Skeletal muscle tissue (tissue), 4 donors: ENCODE results near the gene PHLDB3. TPM values are rescaled to one million over a fixed set of nuclear protein-coding genes. Genes with fewer than 3 reads are reported as not detected.
"Not testable (repeated sequence)": the region's sequence is repeated elsewhere in the genome, so short reads cannot be mapped to it uniquely, and the experiment has no call there.

Source experiments
- H3K27ac ChIP-seq: one replicate; pipeline ENCODE4 v1.7.0; 2013; ENCODE audit warnings: mild to moderate bottlenecking, low read depth, low read length, inconsistent platforms
- H3K27me3 ChIP-seq, 3 donors: one replicate each; pipeline ENCODE4 v1.7.0; 2013; ENCODE audit warnings: low read length in 3 of 3; ENCODE audit not compliant: control insufficient read depth in 3 of 3, insufficient read depth in 3 of 3
- H3K36me3 ChIP-seq, 3 donors: one replicate each; pipeline ENCODE4 v1.7.0; 2013; ENCODE audit warnings: low read length in 3 of 3; ENCODE audit not compliant: control insufficient read depth in 3 of 3, insufficient read depth in 3 of 3
- H3K4me1 ChIP-seq, 3 donors: one replicate each; pipeline ENCODE4 v1.7.0; 2013; ENCODE audit warnings: low read length in 3 of 3, mild to moderate bottlenecking in 3 of 3; ENCODE audit not compliant: control insufficient read depth in 3 of 3, insufficient read depth in 3 of 3
- H3K4me3 ChIP-seq, 3 donors: one replicate each; pipeline ENCODE4 v1.7.0; 2013; ENCODE audit warnings: low read length in 3 of 3
- H3K9ac ChIP-seq, 3 donors: one replicate each; pipeline ENCODE4 v1.7.0; 2013; ENCODE audit warnings: low read length in 3 of 3, mild to moderate bottlenecking in 3 of 3, moderate library complexity in 2 of 3, low read depth in 1 of 3
- H3K9me3 ChIP-seq, 3 donors: one replicate each; pipeline ENCODE4 v1.7.0; 2013; ENCODE audit warnings: low read length in 3 of 3; ENCODE audit not compliant: control insufficient read depth in 3 of 3
- total RNA-seq: library from RNA; depleted of rRNA; stranded (reverse); fragments of >200 nt; gene quantifications from one replicate; pipeline ENCODE4 v1.2.3, GENCODE V29; 2014
- donor health status: Osteomylitis.

PHLDB3 gene
- total RNA-seq, 1 donor from 2014 or later, result 4.7 TPM

DNA sequence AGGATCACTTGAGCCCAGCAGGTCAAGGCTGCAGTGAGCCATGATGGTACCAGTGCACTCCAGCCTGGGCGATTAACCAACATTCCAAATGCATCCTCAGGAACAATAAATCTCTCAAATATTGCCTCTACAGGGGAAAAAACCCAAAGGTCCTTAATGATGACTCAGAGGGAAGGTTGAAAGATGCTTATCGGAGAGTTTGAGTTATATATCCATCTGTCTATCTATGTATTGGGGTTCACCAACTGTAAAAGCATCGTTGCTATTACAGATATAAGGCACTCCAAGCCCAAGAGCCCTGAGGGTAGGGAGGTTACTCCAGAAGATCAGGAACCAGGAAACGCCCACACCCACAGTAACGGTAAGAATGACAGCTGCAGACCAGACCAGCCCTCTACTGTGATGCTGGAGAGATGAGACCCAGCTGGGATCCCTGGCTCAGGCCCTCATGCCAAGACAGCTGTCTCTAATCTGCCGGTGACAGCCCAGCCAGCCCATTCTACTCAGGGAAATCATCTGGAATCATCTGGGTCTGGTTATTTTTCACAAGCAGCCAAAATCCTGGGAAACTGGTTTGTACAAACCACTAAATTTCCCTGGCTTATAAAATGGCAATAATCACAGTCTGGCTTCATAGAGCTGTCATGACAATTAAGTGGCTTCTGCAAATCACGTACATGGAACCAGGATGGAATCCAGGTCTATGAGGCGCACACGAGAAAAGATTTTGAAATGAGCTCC lies 66.1 kb downstream of the PHLDB3 start:
- Histone ChIP-seq H3K9me3 (no peaks in the 10 kb centered on the region), H3K27me3 (peaks cover 0 to 4% (median 0%) of the 10 kb centered on the region in 3 donors), H3K4me1 (peaks cover 0 to 10% (median 0%) of the 10 kb centered on the region in 3 donors), H3K9ac (no peak overlapping the region), H3K4me3 (no peak overlapping the region), H3K27ac (no peak overlapping the region), H3K36me3 (no peaks in the 10 kb centered on the region)

- Histone ChIP-seq H3K4me1 (peaks cover 0 to 10% (median 0%) of the 10 kb centered on the region in 3 donors), H3K27me3 (peaks cover 0 to 4% (median 0%) of the 10 kb centered on the region in 3 donors), H3K36me3 (no peaks in the 10 kb centered on the region), H3K9me3 (no peaks in the 10 kb centered on the region), H3K4me3 (no peak overlapping the region), H3K9ac (no peak overlapping the region), H3K27ac (no peak overlapping the region)
Measured at GRCh38 chr19:43437712-43438111, 66.8 kb downstream of the PHLDB3 start.

- not testable (repeated sequence) for H3K27ac ChIP-seq
Measured at GRCh38 chr19:43437284-43437683, 67.3 kb downstream of the PHLDB3 start.

DNA sequence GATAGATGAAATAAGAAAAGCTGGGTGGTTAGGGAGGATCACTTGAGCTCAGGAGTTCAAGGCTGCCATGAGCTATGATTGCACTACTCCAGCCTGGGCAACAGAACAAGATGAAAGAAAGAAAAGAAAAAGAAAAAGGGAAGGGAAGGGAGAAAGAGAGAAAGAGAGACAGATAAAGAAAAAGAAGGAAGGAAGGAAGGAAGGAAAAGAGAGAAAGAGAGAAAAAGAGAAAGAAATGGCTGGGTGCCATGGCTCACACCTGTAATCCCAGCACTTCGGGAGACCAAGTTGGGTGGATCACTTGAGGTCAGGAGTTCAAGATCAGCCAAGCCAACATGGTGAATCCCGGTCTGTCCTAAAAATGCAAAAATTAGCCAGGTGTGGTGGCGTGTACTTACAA lies 68.8 kb downstream of the PHLDB3 start:
- no peak overlapping the region for H3K27ac ChIP-seq
- H3K9ac ChIP-seq, result no peak overlapping the region
- no peaks in the 10 kb centered on the region for H3K9me3 ChIP-seq
- peaks cover 0 to 4% (median 0%) of the 10 kb centered on the region in 3 donors for H3K27me3 ChIP-seq
- H3K36me3 ChIP-seq, result no peaks in the 10 kb centered on the region
- H3K4me1 ChIP-seq, result peaks cover 0 to 10% (median 0%) of the 10 kb centered on the region in 3 donors
- H3K4me3 ChIP-seq, result no peak overlapping the region

More at GRCh38 chr19:43437284-43437683, 67.3 kb downstream of the PHLDB3 start:
- H3K9me3 ChIP-seq, H3K4me1 ChIP-seq, H3K4me3 ChIP-seq, H3K36me3 ChIP-seq, H3K9ac ChIP-seq, H3K27me3 ChIP-seq: not testable (repeated sequence)

GRCh38 chr19:43433689-43434088 lies 70.9 kb downstream of the PHLDB3 start:
- Histone ChIP-seq H3K4me1 (peaks cover 0 to 4% (median 0%) of the 10 kb centered on the region in 3 donors), H3K27ac (no peak overlapping the region), H3K4me3 (no peak overlapping the region), H3K9ac (no peak overlapping the region), H3K9me3 (no peaks in the 10 kb centered on the region), H3K36me3 (no peaks in the 10 kb centered on the region), H3K27me3 (peaks cover 0 to 4% (median 0%) of the 10 kb centered on the region in 3 donors)

DNA sequence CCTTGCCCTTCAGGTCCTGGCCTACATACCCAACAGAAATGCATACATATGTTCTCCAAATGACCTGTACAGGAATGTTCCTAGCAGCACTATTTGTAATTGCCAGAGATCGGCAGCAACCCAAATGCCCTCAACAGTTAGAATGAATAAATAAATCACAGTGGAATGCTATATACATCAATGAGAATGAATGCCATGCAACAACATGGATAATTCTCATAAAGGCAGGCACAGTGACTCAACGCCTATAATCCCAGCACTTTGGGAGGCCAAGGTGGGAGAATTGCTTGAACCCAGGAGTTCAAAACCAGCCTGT lies 71.2 kb downstream of the PHLDB3 start:
- Histone ChIP-seq H3K27ac (no peak overlapping the region), H3K27me3 (peaks cover 0 to 1% (median 0%) of the 10 kb centered on the region in 3 donors), H3K4me1 (peaks cover 0 to under 1% (median 0%) of the 10 kb centered on the region in 3 donors), H3K4me3 (no peak overlapping the region), H3K9ac (no peak overlapping the region), H3K36me3 (no peaks in the 10 kb centered on the region), H3K9me3 (no peaks in the 10 kb centered on the region)

DNA sequence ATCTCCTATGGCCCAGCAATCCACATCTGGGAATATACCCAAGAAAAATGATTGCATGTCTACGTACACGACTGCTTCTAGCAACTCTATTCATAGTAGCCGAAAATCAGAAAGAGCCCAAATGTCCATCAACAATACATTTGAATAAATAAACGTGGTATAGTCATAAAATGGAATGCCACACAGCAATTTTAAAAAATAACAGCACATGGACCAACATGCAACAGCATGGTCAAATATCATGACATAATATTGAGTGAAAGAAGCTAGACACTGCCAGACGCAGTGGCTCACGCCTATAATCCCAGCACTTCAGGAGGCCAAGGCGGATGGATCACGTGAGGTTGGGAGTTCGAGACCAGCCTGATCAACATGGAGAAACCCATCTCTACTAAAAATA lies 73.6 kb downstream of the PHLDB3 start:
- H3K27ac ChIP-seq, result no peak overlapping the region
- no peaks in the 10 kb centered on the region for H3K4me1 ChIP-seq

DNA sequence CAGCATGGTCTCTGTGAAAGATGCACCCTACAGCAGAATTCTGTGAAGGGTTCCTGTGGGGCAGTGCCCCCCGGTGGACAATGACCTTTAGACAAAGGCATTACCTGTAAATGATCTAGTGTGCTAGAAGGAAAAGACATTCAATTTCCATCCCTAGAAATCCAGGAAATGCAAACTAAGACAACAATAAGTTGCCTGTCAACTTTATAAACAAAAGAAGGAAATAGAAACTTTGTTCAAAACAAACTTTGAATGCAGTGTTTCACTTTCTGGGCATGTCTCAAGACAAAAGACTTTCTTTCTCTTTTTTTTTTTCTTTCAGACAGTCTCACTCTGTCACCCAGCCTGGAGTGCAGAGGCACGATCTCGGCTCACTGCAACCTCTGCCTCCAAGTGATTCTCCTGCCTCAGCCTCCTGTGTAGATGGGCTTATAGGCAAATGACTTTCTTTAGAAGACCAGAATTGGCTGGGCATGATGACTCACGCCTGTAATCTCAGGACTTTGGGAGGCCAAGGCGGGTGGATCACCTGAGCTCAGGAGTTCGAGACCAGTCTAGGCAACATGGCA lies 74.3 kb downstream of the PHLDB3 start:
- no peaks in the 10 kb centered on the region for H3K27me3 ChIP-seq

More for the DNA sequence above, 73.6 kb downstream of the PHLDB3 start:
- Histone ChIP-seq H3K4me3 (no peak overlapping the region), H3K9ac (no peak overlapping the region), H3K9me3 (no peaks in the 10 kb centered on the region), H3K27me3 (no peaks in the 10 kb centered on the region), H3K36me3 (no peaks in the 10 kb centered on the region)

DNA sequence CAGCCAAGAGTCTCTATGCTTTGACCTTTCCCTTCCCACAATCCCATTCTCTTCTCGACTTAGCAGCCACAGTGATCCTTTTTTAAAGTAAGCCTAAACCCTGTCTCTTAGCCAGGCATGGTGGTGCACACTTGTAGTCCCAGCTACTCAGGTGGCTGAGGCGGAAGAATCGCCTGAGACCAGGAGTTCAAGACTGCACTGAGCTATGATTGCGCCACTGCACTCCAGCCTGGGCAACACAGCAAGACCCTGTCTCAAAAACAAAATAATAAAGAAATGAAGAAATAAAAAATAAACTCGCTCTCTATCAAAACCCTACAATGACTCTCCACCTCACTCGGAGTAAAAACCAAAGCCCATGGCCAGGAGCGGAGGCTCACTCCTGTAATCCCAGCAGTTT lies 75.2 kb downstream of the PHLDB3 start:
- Histone ChIP-seq H3K27ac (no peak overlapping the region), H3K4me3 (no peak overlapping the region), H3K4me1 (no peaks in the 10 kb centered on the region), H3K27me3 (no peaks in the 10 kb centered on the region), H3K9me3 (no peaks in the 10 kb centered on the region), H3K9ac (no peak overlapping the region), H3K36me3 (no peaks in the 10 kb centered on the region)

More for the DNA sequence above, 74.3 kb downstream of the PHLDB3 start:
- Histone ChIP-seq H3K9ac (no peak overlapping the region), H3K36me3 (no peaks in the 10 kb centered on the region), H3K9me3 (no peaks in the 10 kb centered on the region), H3K4me3 (no peak overlapping the region), H3K27ac (no peak overlapping the region), H3K4me1 (no peaks in the 10 kb centered on the region)

GRCh38 chr19:43425567-43426392 lies 78.8 kb downstream of the PHLDB3 start:
- no peak overlapping the region for H3K27ac ChIP-seq
- H3K36me3 ChIP-seq, result no peaks in the 10 kb centered on the region
- no peak overlapping the region for H3K4me3 ChIP-seq
- H3K9ac ChIP-seq, result no peak overlapping the region
- no peaks in the 10 kb centered on the region for H3K9me3 ChIP-seq
- H3K4me1 ChIP-seq, result no peaks in the 10 kb centered on the region
- H3K27me3 ChIP-seq, result no peaks in the 10 kb centered on the region
